Stromal cell of bone marrow (primary cell): ENCODE measurements around the gene SNAPC5.

Experiments used
- DNase-seq: peaks from one replicate; pipeline ENCODE4 v3.0.0-alpha.2; 2012; ENCODE audit warnings: low read depth

SNAPC5 gene

GRCh38 chr15:66459818-66460615 lies 37.5 kb downstream of the SNAPC5 start:
- no peak for DNase-seq

DNA sequence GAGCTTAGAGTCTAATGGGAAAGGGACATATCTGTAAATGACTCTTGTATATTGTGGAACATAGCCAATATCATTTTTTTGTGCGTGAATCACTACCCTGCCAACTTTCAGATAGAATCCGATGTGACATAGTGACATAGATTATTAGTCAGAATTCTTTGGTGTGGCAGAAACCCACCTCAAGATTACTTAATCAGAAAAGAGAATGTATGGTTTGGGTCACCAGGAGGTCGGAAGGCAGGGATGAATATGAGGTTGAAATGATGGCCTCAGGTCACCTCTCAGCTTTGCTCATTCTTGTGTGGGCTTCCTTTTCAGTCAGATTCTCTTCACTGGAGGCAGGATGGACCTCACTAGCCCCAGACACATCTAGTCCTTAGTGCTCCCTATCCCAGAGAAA lies 41.4 kb downstream of the SNAPC5 start:
- DNase-seq, result no peak

DNA sequence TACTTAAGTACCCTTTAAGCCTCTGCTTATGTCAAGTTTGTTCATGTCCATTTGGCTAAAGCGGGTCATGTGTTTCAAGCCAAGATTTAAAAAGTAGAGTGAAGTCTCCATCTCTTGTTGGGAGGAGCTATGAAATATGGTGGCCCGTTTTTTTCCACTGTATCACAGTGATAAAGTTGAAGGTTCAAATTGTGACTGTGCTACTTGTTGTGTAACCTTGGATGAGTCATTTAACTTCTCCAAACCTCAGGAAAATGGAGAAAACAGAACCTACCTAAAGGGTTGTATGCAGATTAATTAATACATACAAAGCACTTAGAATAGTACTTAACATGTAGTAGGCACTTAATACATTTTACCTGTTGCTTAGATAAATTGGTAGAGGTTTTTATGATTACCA lies 43.4 kb downstream of the SNAPC5 start:
- DNase-seq, result no peak

DNA sequence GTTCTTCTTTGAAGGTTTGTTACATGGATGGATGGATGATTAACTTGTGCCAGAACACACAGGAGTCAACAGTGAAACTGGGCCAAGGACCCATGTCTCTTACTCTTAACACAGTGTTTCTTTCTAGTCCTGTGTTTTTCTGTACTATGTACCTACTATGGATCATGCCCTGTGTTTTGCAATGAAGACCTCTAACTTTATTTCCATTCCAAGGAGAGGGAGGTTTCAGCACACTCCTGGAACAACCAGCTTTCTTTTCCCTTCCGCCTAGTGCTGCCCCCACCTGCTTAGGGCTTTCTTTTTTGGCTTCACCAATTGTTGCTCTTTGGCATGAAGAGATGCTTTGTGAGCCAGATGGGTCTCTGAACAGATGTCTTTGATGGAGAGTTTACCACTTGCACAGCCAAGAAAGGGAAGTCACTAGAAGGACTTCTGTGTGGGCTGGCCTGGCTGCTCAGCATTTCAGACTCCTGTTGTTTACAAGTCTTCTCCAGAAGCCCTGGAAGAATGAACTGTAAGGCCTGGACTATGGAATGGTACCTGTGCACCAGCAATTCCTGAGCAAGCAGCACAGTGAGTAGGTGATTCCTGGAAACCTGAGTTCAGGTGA lies 44.5 kb downstream of the SNAPC5 start:
- DNase-seq, result no peak

GRCh38 chr15:66452420-66452819 lies 45.1 kb downstream of the SNAPC5 start:
- DNase-seq, result no peak
